GM19193 (cell line): ENCODE measurements around the gene SYTL3.

ENCODE experiments used
- POLR2A ChIP-seq: IDR thresholded peaks from 4 replicates; pipeline ENCODE4 v1.6.1; 2011; ENCODE audit not compliant: insufficient read depth, insufficient read length; ENCODE audit errors: extremely low read depth

Gene SYTL3

GRCh38 chr6:158804207-158804606 lies 154.4 kb downstream of the SYTL3 start:
- no peak for TF ChIP-seq POLR2A

DNA sequence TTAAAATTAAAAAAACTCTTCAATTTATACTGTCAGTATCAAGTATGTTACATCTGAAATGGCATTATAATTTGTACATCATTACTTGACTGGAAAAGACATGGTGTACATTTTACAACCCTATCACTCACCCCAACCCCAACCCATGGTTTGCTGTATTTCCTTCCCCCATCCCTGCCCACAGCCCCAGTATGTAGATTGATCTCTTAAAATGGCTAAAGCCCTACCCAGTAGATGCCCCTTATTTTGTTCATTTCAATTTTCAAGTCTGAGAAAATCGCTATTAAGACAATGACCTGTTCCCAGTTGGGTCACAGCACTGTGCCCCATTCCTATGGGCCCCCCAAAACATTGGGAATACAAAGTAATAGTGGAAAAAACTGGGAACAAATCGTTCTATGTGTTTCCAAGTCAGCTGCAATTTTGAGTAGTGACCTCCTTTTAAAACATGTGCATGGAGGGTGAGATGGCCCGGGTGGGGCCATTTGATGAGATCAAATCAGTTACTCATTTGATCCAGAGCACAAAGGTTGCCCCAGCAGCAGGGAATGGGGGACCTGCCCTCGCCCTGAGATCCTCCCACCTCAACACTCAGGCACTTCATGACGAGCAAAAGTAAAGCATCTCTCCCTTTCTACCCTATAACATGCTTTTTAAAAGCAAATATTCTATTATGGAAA lies 156.0 kb downstream of the SYTL3 start:
- no peak for TF ChIP-seq POLR2A

DNA sequence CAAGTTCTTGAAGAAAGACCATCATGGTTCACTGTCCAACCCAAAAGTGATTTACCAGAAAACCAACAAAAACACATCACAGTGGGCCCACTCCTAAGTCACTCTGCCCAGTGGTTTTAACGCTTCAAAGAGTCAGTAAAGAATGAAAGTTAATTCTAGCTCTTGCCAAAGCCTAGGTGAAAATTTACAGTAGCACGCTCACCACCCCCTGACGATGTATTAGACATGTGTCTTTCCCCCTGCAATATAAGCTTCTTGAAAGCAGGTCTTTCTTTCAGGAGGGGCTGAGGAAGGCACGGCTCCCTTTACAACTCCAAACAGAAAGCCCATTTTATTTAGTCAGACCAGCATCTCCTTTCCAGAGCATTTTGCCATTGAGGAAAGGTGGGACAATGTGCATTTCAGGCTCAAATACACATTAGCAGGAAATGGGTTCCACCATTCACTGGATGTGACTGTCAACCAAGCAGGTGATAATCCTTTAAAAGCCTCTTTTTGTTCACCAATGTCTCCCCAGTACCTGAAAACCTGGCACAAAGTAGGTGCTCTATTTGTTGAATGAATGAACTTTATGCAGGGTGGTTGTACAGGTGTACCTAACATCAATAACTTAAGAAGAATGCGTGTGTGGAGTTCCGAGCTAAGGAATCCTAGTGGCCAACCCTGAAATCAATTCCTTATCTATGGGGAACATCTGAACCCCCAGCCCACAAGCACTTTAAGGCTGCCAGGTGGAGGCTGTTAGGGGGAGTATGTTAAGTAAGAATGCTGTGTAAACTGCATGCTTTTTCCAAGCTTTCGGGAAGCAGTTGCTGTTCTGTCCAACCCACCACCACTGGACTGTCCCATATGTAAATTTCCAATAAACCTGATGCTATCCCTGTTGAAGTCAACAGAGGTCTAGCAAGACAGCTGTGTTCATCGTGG lies 157.9 kb downstream of the SYTL3 start:
- TF ChIP-seq POLR2A: no peak

GRCh38 chr6:158808442-158808833 lies 158.6 kb downstream of the SYTL3 start:
- no peak for TF ChIP-seq POLR2A

DNA sequence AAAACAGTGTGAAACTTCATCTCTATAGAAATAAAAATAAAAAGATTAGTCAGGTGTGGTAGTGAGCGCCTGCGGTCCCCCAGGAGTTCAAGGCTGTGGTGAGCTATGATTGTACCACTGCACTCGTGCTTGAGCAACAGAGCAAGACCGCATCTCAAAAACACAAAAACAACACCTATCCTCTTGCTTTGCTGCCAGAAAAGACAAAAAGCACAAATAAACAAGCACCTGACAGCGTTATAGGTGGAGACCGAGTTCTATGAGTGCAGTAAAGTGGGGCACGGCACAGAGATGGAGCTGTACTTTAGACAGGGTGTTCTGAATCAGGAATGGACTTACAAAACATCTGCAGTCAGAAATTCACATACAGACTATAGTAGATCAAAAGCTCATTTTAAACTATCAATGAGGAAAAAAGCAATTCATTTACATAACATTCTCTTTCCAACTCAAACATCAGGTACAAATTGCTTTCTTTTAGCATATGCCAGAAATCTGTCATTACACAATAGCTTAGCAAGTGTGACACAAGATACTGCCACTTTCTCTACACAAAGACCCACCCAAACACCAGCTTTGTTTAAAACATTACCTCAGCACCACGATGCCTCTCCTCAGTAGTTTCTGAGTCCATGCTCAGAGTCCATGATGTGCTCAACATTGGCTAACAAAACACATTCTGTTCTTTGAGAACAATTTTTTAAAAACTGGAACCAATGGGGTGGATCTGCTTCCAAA lies 159.3 kb downstream of the SYTL3 start:
- TF ChIP-seq POLR2A: no peak

DNA sequence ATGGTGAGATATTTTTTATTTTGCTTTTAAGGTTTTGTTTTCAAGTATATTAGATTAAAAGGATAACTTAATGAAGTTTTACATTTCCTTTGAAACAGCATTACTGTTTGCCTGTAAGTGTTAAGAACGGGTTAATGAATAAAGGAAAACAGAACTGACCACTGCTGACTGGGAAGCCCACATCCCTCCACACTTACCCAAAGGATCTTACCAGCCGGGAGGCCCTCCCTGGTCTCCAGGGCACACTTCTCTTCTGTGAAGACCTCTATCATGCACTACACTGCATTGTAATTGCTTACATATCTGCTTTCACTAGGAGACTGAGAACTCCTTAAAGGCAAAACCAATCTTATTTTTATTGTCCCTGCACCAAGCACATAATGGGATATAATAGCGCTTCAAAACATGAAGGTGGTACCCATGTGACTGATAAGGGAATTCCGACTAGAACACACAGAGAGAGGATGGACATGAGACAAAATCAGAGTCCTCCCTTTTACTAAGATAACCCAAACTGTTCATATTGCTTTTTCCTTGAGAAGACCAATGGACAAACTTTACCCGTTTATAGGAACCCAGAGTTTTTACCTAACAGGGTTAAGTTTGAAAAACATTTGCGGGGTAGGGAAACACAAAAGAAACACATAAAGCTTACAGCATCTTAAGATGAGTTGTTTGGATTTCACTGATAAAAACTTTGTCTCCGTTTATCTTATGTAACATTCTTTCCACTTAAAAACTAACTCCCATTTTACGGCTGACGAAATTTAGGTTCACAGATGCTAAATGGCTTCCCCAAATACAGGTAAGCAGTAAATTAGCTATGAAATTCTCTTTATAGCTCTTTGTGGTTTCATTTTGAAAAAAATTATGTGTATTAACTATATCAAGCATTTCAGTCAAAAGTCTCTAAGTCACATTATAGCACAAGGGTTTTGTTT lies 160.6 kb downstream of the SYTL3 start:
- TF ChIP-seq POLR2A: no peak

DNA sequence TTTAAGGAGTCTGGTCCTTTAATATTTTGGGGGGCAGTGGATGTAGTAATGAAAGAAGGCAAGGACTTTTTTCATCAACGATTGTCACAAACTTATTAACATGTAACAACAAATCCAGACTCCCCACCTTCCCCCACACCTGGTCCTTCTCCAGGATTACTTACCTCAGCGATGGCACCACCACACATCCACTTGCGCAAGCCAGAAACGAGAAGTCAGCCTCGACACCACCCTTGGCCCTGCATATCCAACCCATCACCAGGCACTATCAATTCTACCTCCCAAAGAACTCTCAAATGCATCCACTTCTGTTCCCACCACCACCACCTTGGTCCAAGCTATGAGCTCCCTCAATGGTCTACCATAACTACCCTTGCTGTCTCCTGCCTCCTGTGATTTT lies 162.8 kb downstream of the SYTL3 start:
- no peak for TF ChIP-seq POLR2A

- no peak for TF ChIP-seq POLR2A
Observed at GRCh38 chr6:158813032-158813431, 163.2 kb downstream of the SYTL3 start.
